Mammary epithelial cell (primary cell): ENCODE data around the gene GDPD5.

ENCODE experiments used
- EZH2 ChIP-seq: IDR thresholded peaks from 2 replicates; pipeline ENCODE4 v1.6.1; 2012; ENCODE audit warnings: low read length, inconsistent platforms, borderline replicate concordance
- TF ChIP-seq, protein P1 (sequence below), 2 donors: IDR thresholded peaks in 1 of 2; conservative IDR thresholded peaks in 1 of 2; 2 replicates each; pipeline ENCODE4 v1.5.1; 2011 to 2012; ENCODE audit warnings: inconsistent platforms in 2 of 2, low read length in 2 of 2, mild to moderate bottlenecking in 2 of 2, control low read depth in 1 of 2, low read depth in 1 of 2; ENCODE audit not compliant: insufficient read depth in 1 of 2; ENCODE audit errors: extremely low read depth in 1 of 2

DNA sequence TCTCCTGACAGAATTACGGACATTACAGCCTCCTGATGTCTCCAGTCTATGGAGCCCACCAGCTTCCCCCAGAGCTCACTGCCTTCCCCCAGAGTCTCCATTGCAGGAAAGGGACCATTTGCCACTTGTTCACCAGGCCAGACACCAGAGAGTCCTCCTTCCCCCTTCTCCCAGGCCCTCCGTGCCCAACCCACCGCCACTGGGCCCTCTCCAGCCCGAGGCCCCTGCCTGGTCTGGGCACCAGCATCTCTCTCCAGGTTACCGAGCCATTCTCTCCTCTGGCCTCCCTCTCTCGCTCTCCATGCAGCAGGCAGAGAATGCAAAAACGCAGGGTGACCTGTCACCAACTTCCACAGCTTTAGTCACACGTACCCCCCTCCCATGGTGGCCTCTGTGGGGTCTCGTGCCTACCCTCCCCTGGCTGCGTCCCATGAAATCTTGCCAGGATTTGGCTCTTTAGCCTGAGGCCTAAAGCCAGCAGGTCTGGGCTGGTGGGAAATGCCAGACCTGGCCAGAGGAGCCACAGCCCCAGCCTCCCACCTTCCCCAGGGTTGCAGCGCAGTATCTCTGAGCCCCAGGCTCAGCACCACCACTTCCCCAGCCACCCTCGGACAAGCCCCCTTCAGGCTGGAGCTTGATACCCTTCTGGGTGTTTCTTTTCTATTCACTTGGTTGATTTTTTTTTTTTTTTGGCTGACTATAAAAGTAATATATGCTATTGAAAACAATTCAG is 29.5 kb upstream of the GDPD5 start:
- TF ChIP-seq, protein P1, sequence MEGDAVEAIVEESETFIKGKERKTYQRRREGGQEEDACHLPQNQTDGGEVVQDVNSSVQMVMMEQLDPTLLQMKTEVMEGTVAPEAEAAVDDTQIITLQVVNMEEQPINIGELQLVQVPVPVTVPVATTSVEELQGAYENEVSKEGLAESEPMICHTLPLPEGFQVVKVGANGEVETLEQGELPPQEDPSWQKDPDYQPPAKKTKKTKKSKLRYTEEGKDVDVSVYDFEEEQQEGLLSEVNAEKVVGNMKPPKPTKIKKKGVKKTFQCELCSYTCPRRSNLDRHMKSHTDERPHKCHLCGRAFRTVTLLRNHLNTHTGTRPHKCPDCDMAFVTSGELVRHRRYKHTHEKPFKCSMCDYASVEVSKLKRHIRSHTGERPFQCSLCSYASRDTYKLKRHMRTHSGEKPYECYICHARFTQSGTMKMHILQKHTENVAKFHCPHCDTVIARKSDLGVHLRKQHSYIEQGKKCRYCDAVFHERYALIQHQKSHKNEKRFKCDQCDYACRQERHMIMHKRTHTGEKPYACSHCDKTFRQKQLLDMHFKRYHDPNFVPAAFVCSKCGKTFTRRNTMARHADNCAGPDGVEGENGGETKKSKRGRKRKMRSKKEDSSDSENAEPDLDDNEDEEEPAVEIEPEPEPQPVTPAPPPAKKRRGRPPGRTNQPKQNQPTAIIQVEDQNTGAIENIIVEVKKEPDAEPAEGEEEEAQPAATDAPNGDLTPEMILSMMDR (conservative IDR thresholded peaks at IDR 0.05 in 1 of 2, IDR thresholded peaks at IDR 0.05 in 1 of 2; ENCODE audit: extremely low read depth in 1 of 2, insufficient read depth in 1 of 2, low read depth in 1 of 2, low read length in 2 of 2) = no peak
- TF ChIP-seq EZH2 = no peak
